Suprapubic skin (tissue), 4 donors: ENCODE results near the gene UBE2D2. TPM values are rescaled to one million over a fixed set of nuclear protein-coding genes. Genes with fewer than 3 reads are reported as not detected.

ENCODE experiments used
- DNase-seq, 2 donors: peaks; one replicate each; pipeline ENCODE4 v3.0.0-alpha.2; 2019; ENCODE audit warnings: low spot score in 2 of 2
- H3K27ac ChIP-seq: fragments of 200-600 bp; sonication (generic); one replicate; pipeline ENCODE4 v1.5.1; 2019
- H3K27me3 ChIP-seq: fragments of 200-600 bp; sonication (generic); one replicate; pipeline ENCODE4 v1.5.1; 2019
- H3K36me3 ChIP-seq: fragments of 200-600 bp; sonication (generic); one replicate; pipeline ENCODE4 v1.5.1; 2019
- H3K4me1 ChIP-seq: fragments of 200-600 bp; sonication (generic); one replicate; pipeline ENCODE4 v1.5.1; 2019
- H3K4me3 ChIP-seq: fragments of 200-600 bp; sonication (generic); one replicate; pipeline ENCODE4 v1.5.1; 2019; ENCODE audit warnings: mild to moderate bottlenecking
- H3K9me3 ChIP-seq: fragments of 200-600 bp; sonication (generic); one replicate; pipeline ENCODE4 v1.5.1; 2019
- CTCF ChIP-seq, 2 donors: fragments of 200-600 bp in 1 of 2; fragments of 450-650 bp in 1 of 2; sonication (generic) in 1 of 2; IDR thresholded peaks; one replicate each; pipeline ENCODE4 v1.5.1; 2016 to 2019; ENCODE audit warnings: antibody characterized with exemption in 2 of 2, mild to moderate bottlenecking in 1 of 2, moderate library complexity in 1 of 2
- EP300 ChIP-seq: sonication (generic); formaldehyde crosslinking; IDR thresholded peaks from one replicate; pipeline ENCODE4 v1.6.1; 2017; ENCODE audit warnings: antibody characterized with exemption
- POLR2A ChIP-seq, 2 donors: fragments of 450-650 bp; IDR thresholded peaks; one replicate each; pipeline ENCODE4 v1.6.1; 2017; ENCODE audit warnings: antibody characterized with exemption in 2 of 2, mild to moderate bottlenecking in 2 of 2, moderate library complexity in 2 of 2
- POLR2AphosphoS5 ChIP-seq, 3 donors: sonication (generic); formaldehyde crosslinking; IDR thresholded peaks; one replicate each; pipeline ENCODE4 v1.6.1; 2017; ENCODE audit warnings: antibody characterized with exemption in 3 of 3
- WGBS: methylation state at CpG from one replicate; pipeline ENCODE4 v1.1.5; 2018; 5-methylcytosine and 5-hydroxymethylcytosine counted together
- total RNA-seq, 4 donors: library from RNA; depleted of rRNA; stranded (reverse); fragments of >200 nt; gene quantifications; one replicate each; pipeline ENCODE4 v1.1.0, GENCODE V29; 2016

The UBE2D2 gene
- total RNA-seq, 4 donors from 2014 or later: 56.6 to 70.2 (median 58.0) TPM

GRCh38 chr5:139669662-139670368, 108.7 kb downstream of the UBE2D2 start:
- Histone ChIP-seq H3K4me3 (no peak overlapping the region), H3K9me3 (no peaks in the 10 kb centered on the region), H3K27ac (peak overlapping the region; percentile 5), H3K36me3 (no peaks in the 10 kb centered on the region), H3K27me3 (no peaks in the 10 kb centered on the region), H3K4me1 (peaks cover 73% of the 10 kb centered on the region)
- TF ChIP-seq POLR2A (IDR thresholded peaks at IDR 0.05) (no peak), POLR2AphosphoS5 (IDR thresholded peaks at IDR 0.05) (no peak), CTCF (IDR thresholded peaks at IDR 0.05) (no peak), EP300 (no peak)
- no peak for DNase-seq
- 66% methylated on average over 20 of the region's 23 CpGs for WGBS

- no peaks in the 10 kb centered on the region for H3K36me3 ChIP-seq
- H3K4me1 ChIP-seq: peaks cover 66% of the 10 kb centered on the region
- WGBS: 83% methylated on average over 15 of the region's 16 CpGs
- H3K27me3 ChIP-seq: no peaks in the 10 kb centered on the region
- DNase-seq: no peak
- H3K9me3 ChIP-seq: no peaks in the 10 kb centered on the region
- no peak overlapping the region for H3K4me3 ChIP-seq
- TF ChIP-seq CTCF (IDR thresholded peaks at IDR 0.05) (no peak), POLR2A (IDR thresholded peaks at IDR 0.05) (no peak), EP300 (no peak), POLR2AphosphoS5 (IDR thresholded peaks at IDR 0.05) (no peak)
- H3K27ac ChIP-seq: peak overlapping the region; percentile 5
Observed at GRCh38 chr5:139670369-139671095, 109.4 kb downstream of the UBE2D2 start.

- 60% methylated on average over 17 of the region's 20 CpGs for WGBS
- no peak for DNase-seq
- Histone ChIP-seq H3K27ac (peak overlapping the region; percentile 14), H3K4me3 (peak overlapping the region; percentile 9), H3K36me3 (no peaks in the 10 kb centered on the region), H3K4me1 (peaks cover 62% of the 10 kb centered on the region), H3K9me3 (no peaks in the 10 kb centered on the region), H3K27me3 (no peaks in the 10 kb centered on the region)
- TF ChIP-seq CTCF (IDR thresholded peaks at IDR 0.05): no peak
- TF ChIP-seq POLR2AphosphoS5 (IDR thresholded peaks at IDR 0.05): no peak
- TF ChIP-seq POLR2A (IDR thresholded peaks at IDR 0.05): no peak
- TF ChIP-seq EP300: no peak
Observed at GRCh38 chr5:139671096-139671841, 110.1 kb downstream of the UBE2D2 start.

- no CpG with 5 or more reads among the region's 4 CpGs for WGBS
- H3K9me3 ChIP-seq: no peaks in the 10 kb centered on the region
- TF ChIP-seq CTCF (IDR thresholded peaks at IDR 0.05): no peak
- TF ChIP-seq EP300: no peak
- no peak for TF ChIP-seq POLR2AphosphoS5 (IDR thresholded peaks at IDR 0.05)
- TF ChIP-seq POLR2A (IDR thresholded peaks at IDR 0.05): no peak
- no peaks in the 10 kb centered on the region for H3K36me3 ChIP-seq
- H3K27me3 ChIP-seq: no peaks in the 10 kb centered on the region
- DNase-seq: no peak
- no peak overlapping the region for H3K27ac ChIP-seq
- no peak overlapping the region for H3K4me3 ChIP-seq
- peaks cover 53% of the 10 kb centered on the region for H3K4me1 ChIP-seq
Observed at GRCh38 chr5:139675213-139675612, 114.1 kb downstream of the UBE2D2 start.

GRCh38 chr5:139675825-139676224, 114.7 kb downstream of the UBE2D2 start:
- no peak for DNase-seq
- H3K9me3 ChIP-seq: no peaks in the 10 kb centered on the region
- no peak for TF ChIP-seq EP300
- TF ChIP-seq CTCF (IDR thresholded peaks at IDR 0.05): no peak
- no peak for TF ChIP-seq POLR2AphosphoS5 (IDR thresholded peaks at IDR 0.05)
- 74% methylated on average over 4 of the region's 4 CpGs for WGBS
- peaks cover 47% of the 10 kb centered on the region for H3K4me1 ChIP-seq
- no peak overlapping the region for H3K4me3 ChIP-seq
- no peaks in the 10 kb centered on the region for H3K27me3 ChIP-seq
- peaks cover 6% of the 10 kb centered on the region for H3K36me3 ChIP-seq
- H3K27ac ChIP-seq: no peak overlapping the region
